HL-60/S4 (cell line): Measurements from ENCODE around the gene FGD6.
"Not testable (repeated sequence)": the region's sequence is repeated elsewhere in the genome, so short reads cannot be mapped to it uniquely, and the experiment has no call there.

Experiments used
- in situ Hi-C: fragments of 300-500 bp; cut with MboI; formaldehyde crosslinking; loops from 2 replicates; pipeline ENCODE4 v1.14.3; 2022; ENCODE audit warnings: low sequenced_read_pairs

The FGD6 gene

GRCh38 chr12:95217377-95218149 is at the start of gene FGD6, which contains the start of gene VEZT:
FGD6 (minus strand) TSS chr12:95217467; CDS start chr12:95217240, 227 bp downstream.
VEZT (plus strand) TSS chr12:95217807; CDS start chr12:95217851, 44 bp downstream.
- in situ Hi-C loops: no loop called here

- in situ Hi-C loops: no loop called here
Observed at GRCh38 chr12:95266254-95266653, 49.0 kb upstream of the FGD6 start.

GRCh38 chr12:95265765-95266164 is 48.5 kb upstream of the FGD6 start:
- in situ Hi-C loops: no loop called here

- in situ Hi-C loops: no loop called here
Observed at GRCh38 chr12:95262808-95263207, 45.5 kb upstream of the FGD6 start.

- in situ Hi-C loops: no loop called here
Observed at GRCh38 chr12:95261109-95261508, 43.8 kb upstream of the FGD6 start.

GRCh38 chr12:95259368-95259767 is 42.1 kb upstream of the FGD6 start:
- in situ Hi-C loops: no loop called here

GRCh38 chr12:95258803-95259202 is 41.5 kb upstream of the FGD6 start:
- in situ Hi-C loops: no loop called here

- in situ Hi-C loops: no loop called here
Observed at GRCh38 chr12:95258151-95258550, 40.9 kb upstream of the FGD6 start.

- in situ Hi-C loops: no loop called here
Observed at GRCh38 chr12:95257541-95257940, 40.3 kb upstream of the FGD6 start.

- in situ Hi-C loops: no loop called here
Observed at GRCh38 chr12:95253386-95253785, 36.1 kb upstream of the FGD6 start.

GRCh38 chr12:95248604-95249360 is 31.5 kb upstream of the FGD6 start:
- in situ Hi-C loops: no loop called here

- in situ Hi-C loops: no loop called here
Observed at GRCh38 chr12:95248095-95248494, 30.8 kb upstream of the FGD6 start.

GRCh38 chr12:95244350-95244749 is 27.1 kb upstream of the FGD6 start:
- in situ Hi-C loops: no loop called here

GRCh38 chr12:95243497-95244183 is 26.4 kb upstream of the FGD6 start:
- in situ Hi-C loops: no loop called here

GRCh38 chr12:95241761-95242506 is 24.7 kb upstream of the FGD6 start:
- in situ Hi-C loops: no loop called here

- in situ Hi-C loops: not testable (repeated sequence)
Observed at GRCh38 chr12:95241138-95241537, 23.9 kb upstream of the FGD6 start.

- in situ Hi-C loops: no loop called here
Observed at GRCh38 chr12:95240556-95240955, 23.3 kb upstream of the FGD6 start.

GRCh38 chr12:95239835-95240234 is 22.6 kb upstream of the FGD6 start:
- in situ Hi-C loops: not testable (repeated sequence)

GRCh38 chr12:95239216-95239615 is 21.9 kb upstream of the FGD6 start:
- in situ Hi-C loops: no loop called here

- in situ Hi-C loops: no loop called here
Observed at GRCh38 chr12:95238150-95238549, 20.9 kb upstream of the FGD6 start.

GRCh38 chr12:95237315-95237714 is 20.0 kb upstream of the FGD6 start:
- in situ Hi-C loops: no loop called here
